ENCODE measurements around the gene RAB32.

- no peak for TF ChIP-seq CTCF (IDR thresholded peaks at IDR 0.05)
- TF ChIP-seq POLR2A (IDR thresholded peaks at IDR 0.05) = no peak
These were observed 30.6 kb downstream of the RAB32 start for GRCh38 chr6:146574211-146574610.

Measured in Peyer's patch (tissue), 4 donors.